Measurements from ENCODE around the gene SPP1.

The SPP1 gene

DNA sequence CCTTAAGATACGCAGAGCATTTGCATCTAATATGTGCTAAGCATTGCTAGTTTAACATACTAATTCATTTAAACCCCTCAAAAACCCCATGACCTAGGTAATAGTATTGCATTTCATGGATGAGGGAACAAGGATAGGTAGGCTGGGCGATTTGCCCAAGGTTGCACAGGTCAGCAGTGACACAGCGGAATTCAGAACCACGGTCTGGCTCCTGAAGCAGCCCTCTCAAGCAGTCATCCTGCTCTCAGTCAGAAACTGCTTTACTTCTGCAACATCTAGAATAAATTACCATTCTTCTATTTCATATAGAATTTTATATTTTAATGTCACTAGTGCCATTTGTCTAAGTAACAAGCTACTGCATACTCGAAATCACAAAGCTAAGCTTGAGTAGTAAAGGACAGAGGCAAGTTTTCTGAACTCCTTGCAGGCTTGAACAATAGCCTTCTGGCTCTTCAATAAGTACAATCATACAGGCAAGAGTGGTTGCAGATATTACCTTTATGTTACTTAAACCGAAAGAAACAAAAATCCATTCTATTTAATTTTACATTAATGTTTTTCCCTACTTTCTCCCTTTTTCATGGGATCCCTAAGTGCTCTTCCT lies 555 bp upstream of the SPP1 start:
- TF ChIP-seq, protein P1, sequence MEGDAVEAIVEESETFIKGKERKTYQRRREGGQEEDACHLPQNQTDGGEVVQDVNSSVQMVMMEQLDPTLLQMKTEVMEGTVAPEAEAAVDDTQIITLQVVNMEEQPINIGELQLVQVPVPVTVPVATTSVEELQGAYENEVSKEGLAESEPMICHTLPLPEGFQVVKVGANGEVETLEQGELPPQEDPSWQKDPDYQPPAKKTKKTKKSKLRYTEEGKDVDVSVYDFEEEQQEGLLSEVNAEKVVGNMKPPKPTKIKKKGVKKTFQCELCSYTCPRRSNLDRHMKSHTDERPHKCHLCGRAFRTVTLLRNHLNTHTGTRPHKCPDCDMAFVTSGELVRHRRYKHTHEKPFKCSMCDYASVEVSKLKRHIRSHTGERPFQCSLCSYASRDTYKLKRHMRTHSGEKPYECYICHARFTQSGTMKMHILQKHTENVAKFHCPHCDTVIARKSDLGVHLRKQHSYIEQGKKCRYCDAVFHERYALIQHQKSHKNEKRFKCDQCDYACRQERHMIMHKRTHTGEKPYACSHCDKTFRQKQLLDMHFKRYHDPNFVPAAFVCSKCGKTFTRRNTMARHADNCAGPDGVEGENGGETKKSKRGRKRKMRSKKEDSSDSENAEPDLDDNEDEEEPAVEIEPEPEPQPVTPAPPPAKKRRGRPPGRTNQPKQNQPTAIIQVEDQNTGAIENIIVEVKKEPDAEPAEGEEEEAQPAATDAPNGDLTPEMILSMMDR (IDR thresholded peaks at IDR 0.05; ENCODE audit: insufficient read depth, low read depth, low read length, missing control alignments): no peak
- peak; percentile 29 for DNase-seq (ENCODE audit: low read depth)
- no peak overlapping the region for H3K4me3 ChIP-seq (ENCODE audit: low read length)

DNA sequence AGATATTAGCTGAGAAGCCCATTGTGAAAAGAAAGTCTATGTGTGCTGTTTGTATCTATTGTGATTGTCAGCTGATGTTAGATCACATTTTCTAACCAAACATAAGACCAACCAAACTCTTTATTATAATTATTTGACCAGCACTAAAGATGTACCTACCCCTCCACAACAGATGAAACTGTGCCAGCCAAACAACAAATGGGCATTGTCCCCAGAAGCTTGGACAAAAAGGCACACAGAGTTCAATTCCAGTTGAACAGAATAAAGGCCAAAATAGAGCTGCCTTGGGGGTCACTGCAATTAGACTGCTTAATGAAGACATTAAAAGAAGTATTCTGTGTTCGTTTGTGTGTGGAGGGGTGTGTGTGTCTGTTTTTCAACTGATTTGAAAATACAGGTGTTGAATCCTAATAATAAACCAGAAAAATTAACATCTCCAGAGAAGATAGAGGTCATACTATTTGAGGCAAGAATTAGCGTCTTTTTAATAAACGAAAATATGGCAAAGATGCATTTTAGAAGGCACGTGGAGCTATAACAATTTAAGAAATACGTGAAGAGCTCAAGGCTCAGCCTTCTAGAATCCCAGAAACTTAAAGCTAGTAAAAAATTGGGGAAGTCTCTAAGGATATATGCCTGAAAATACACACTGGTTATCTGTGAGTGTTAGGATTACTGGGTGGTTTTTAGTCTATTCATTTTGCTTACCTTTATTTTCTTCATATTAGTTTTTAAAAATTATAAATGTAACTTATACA lies 2.2 kb downstream of the SPP1 start:
- no peak for DNase-seq (ENCODE audit: low read depth)
- no peak overlapping the region for H3K4me3 ChIP-seq (ENCODE audit: low read length)

DNA sequence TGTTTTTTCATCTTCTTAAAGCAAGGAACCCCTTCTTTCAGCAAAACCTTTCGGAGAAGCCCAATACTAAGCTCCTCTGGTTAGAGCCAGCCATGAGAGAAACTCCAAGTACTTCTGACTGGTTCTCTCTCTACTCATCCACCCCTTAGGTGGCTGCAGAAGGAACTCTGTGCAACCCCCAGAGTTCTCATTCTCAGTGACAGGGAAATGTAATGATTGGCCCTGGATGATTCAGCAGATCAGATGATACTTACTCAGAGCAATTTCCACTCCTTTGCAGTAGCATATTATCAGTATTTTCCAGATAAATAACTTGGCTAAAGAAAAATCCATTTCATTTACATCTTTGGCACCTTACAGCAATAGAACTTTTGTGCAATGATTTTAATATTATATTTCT lies 3.2 kb downstream of the SPP1 start:
- TF ChIP-seq, protein P1 (IDR thresholded peaks at IDR 0.05; ENCODE audit: insufficient read depth, low read depth, low read length, missing control alignments): no peak
- peak; percentile 39 for DNase-seq (ENCODE audit: low read depth)
- H3K4me3 ChIP-seq (ENCODE audit: low read length): no peak overlapping the region

More for the DNA sequence above, 2.2 kb downstream of the SPP1 start:
- TF ChIP-seq, protein P1 (IDR thresholded peaks at IDR 0.05; ENCODE audit: insufficient read depth, low read depth, low read length, missing control alignments): no peak

DNA sequence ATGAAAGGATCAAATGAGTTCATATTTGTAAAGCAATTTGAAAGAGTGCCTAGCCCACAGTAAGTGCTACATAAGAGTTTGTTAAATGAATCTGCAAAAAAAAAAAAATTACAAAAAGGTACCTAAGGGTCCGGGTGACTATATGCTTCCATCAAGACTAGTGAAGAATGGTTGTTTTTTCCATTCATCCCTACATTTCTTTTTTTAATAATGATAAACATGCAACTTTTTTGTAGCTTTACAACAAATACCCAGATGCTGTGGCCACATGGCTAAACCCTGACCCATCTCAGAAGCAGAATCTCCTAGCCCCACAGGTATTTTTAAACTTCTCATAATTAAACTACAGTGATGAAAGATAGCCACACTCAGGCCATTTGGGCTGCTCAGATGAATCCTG lies 4.3 kb downstream of the SPP1 start:
- no peak for DNase-seq (ENCODE audit: low read depth)
- H3K4me3 ChIP-seq (ENCODE audit: low read length): no peak overlapping the region
- TF ChIP-seq, protein P1 (IDR thresholded peaks at IDR 0.05; ENCODE audit: insufficient read depth, low read depth, low read length, missing control alignments): no peak

DNA sequence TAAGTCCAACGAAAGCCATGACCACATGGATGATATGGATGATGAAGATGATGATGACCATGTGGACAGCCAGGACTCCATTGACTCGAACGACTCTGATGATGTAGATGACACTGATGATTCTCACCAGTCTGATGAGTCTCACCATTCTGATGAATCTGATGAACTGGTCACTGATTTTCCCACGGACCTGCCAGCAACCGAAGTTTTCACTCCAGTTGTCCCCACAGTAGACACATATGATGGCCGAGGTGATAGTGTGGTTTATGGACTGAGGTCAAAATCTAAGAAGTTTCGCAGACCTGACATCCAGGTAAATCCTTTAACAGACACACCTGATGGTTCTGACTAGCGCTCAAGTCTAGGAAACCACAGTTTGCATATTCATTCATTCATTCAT lies 6.0 kb downstream of the SPP1 start:
- no peak for DNase-seq (ENCODE audit: low read depth)
- TF ChIP-seq, protein P1 (IDR thresholded peaks at IDR 0.05; ENCODE audit: insufficient read depth, low read depth, low read length, missing control alignments): no peak

DNA sequence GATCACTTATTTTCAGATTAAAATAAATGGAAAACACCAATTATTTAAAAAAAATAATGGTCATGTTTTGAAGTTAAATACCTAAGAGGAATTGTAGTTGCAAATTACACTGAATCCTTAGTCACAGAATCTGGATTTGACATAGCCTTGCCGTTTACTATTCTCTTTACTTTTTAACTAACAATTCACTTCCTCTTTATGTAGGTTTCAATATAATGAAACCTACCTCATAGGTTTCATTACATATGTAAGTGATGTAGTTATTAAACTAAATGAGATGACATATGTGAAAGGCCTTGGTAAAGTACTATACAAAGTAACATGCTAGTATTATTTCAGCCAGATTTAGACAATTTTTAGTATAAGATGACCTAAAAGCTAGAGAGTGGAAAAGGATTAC lies 6.5 kb downstream of the SPP1 start:
- DNase-seq (ENCODE audit: low read depth): no peak
- no peak overlapping the region for H3K4me3 ChIP-seq (ENCODE audit: low read length)
- TF ChIP-seq, protein P1 (IDR thresholded peaks at IDR 0.05; ENCODE audit: insufficient read depth, low read depth, low read length, missing control alignments): no peak

More for the DNA sequence above, 6.0 kb downstream of the SPP1 start:
- H3K4me3 ChIP-seq (ENCODE audit: low read length): no peak overlapping the region
